ENCODE data around the gene JDP2. TPM values are rescaled to one million over a fixed set of nuclear protein-coding genes. Genes with fewer than 3 reads are reported as not detected.

Gene JDP2
- total and polyA plus RNA-seq, 2 donors (not counting 1 experiment from before 2014, with no cell fraction given), result 7.9 to 17.9 TPM

GRCh38 chr14:75422169-75422568, 5.7 kb upstream of the JDP2 start:
- intact Hi-C loops (cut with micrococcal nuclease), result loop anchor here (10.0 kb wide), 1 partner anchor 93 kb away; no protein-coding TSS in a partner anchor
- Histone ChIP-seq H3K27me3 (replicated peaks in 1 of 4; ENCODE audit: control extremely low read depth in 1 of 4, control insufficient read depth in 3 of 4, insufficient read depth in 4 of 4, low read length in 3 of 4) (no peaks in the 10 kb centered on the region), H3K79me2 (ENCODE audit: control insufficient read depth, insufficient read depth, low read length) (no peaks in the 10 kb centered on the region), H3K4me3 (ENCODE audit: control extremely low read depth in 1 of 5, extremely low read depth in 1 of 5, insufficient read depth in 1 of 5, low read depth in 2 of 5, low read length in 4 of 5) (no peak overlapping the region), H2AFZ (ENCODE audit: insufficient read depth, low read depth, low read length, poor library complexity, severe bottlenecking) (no peak overlapping the region), H3K9me3 (ENCODE audit: control extremely low read depth in 1 of 3, control insufficient read depth in 2 of 3, insufficient read depth in 1 of 3, low read length in 2 of 3) (peaks cover 0 to 4% (median 2%) of the 10 kb centered on the region in 3 donors), H3K9ac (ENCODE audit: low read length) (no peak overlapping the region), H3K4me1 (ENCODE audit: control insufficient read depth in 2 of 2, insufficient read depth in 2 of 2, low read length in 2 of 2) (peaks cover 28 to 31% of the 10 kb centered on the region in 2 donors), H3K36me3 (replicated peaks in 1 of 2; ENCODE audit: control extremely low read depth in 1 of 2, control insufficient read depth in 1 of 2, extremely low read depth in 1 of 2, insufficient read depth in 2 of 2, low read length in 1 of 2) (no peaks in the 10 kb centered on the region), H4K20me1 (ENCODE audit: control insufficient read depth, insufficient read depth, low read length, poor library complexity, severe bottlenecking) (no peaks in the 10 kb centered on the region), H3K4me2 (replicated peaks; ENCODE audit: low read depth, low read length, poor library complexity, severe bottlenecking) (no peak overlapping the region), H3K27ac (ENCODE audit: low read length in 2 of 2) (no peak overlapping the region)
- 78% methylated on average over 2 of the region's 8 CpGs for WGBS (ENCODE audit: insufficient coverage)
- H3K27me3 Mint-ChIP-seq, result no peaks in the 10 kb centered on the region
- no peak overlapping the region for H3K4me3 Mint-ChIP-seq
- no peak for DNase-seq
- H3K9me3 Mint-ChIP-seq (ENCODE audit: insufficient read depth), result no peaks in the 10 kb centered on the region
- no peak overlapping the region for H3K27ac Mint-ChIP-seq
- POLR2A ChIA-PET, result no interaction called here
- peaks cover 32% of the 10 kb centered on the region for H3K4me1 Mint-ChIP-seq
- TF ChIP-seq CTCF (IDR thresholded peaks at IDR 0.05) (no peak), EZH2 (IDR thresholded peaks at IDR 0.05; ENCODE audit: borderline replicate concordance, insufficient read depth, low read depth, low read length, poor library complexity, severe bottlenecking) (no peak)
- CTCF ChIA-PET, result interaction anchor here (1.2 kb wide), 1 partner anchor 66 kb away, joined by 4 read pairs; no protein-coding TSS in a partner anchor
- ATAC-seq (ENCODE audit: low read depth), result no peak

GRCh38 chr14:75424496-75424895, 3.3 kb upstream of the JDP2 start:
- Histone ChIP-seq H3K4me1 (ENCODE audit: control insufficient read depth in 2 of 2, insufficient read depth in 2 of 2, low read length in 2 of 2) (peaks cover 28 to 35% of the 10 kb centered on the region in 2 donors), H3K27me3 (replicated peaks in 1 of 4; ENCODE audit: control extremely low read depth in 1 of 4, control insufficient read depth in 3 of 4, insufficient read depth in 4 of 4, low read length in 3 of 4) (no peaks in the 10 kb centered on the region), H2AFZ (ENCODE audit: insufficient read depth, low read depth, low read length, poor library complexity, severe bottlenecking) (no peak overlapping the region), H3K27ac (ENCODE audit: low read length in 2 of 2) (no peak overlapping the region), H3K4me2 (replicated peaks; ENCODE audit: low read depth, low read length, poor library complexity, severe bottlenecking) (no peak overlapping the region), H3K4me3 (ENCODE audit: control extremely low read depth in 1 of 5, extremely low read depth in 1 of 5, insufficient read depth in 1 of 5, low read depth in 2 of 5, low read length in 4 of 5) (no peak overlapping the region), H4K20me1 (ENCODE audit: control insufficient read depth, insufficient read depth, low read length, poor library complexity, severe bottlenecking) (no peaks in the 10 kb centered on the region), H3K79me2 (ENCODE audit: control insufficient read depth, insufficient read depth, low read length) (no peaks in the 10 kb centered on the region), H3K36me3 (replicated peaks in 1 of 2; ENCODE audit: control extremely low read depth in 1 of 2, control insufficient read depth in 1 of 2, extremely low read depth in 1 of 2, insufficient read depth in 2 of 2, low read length in 1 of 2) (no peaks in the 10 kb centered on the region), H3K9me3 (ENCODE audit: control extremely low read depth in 1 of 3, control insufficient read depth in 2 of 3, insufficient read depth in 1 of 3, low read length in 2 of 3) (peaks cover 0 to 4% (median 2%) of the 10 kb centered on the region in 3 donors), H3K9ac (ENCODE audit: low read length) (no peak overlapping the region)
- Mint-ChIP-seq H3K4me3 (no peak overlapping the region), H3K9me3 (ENCODE audit: insufficient read depth) (no peaks in the 10 kb centered on the region), H3K27me3 (no peaks in the 10 kb centered on the region), H3K4me1 (peaks cover 32% of the 10 kb centered on the region), H3K27ac (peak overlapping the region; percentile 53)
- intact Hi-C loops (cut with micrococcal nuclease), result loop anchor here (10.0 kb wide), 1 partner anchor 90 kb away; no protein-coding TSS in a partner anchor
- DNase-seq, result no peak
- ChIA-PET CTCF (interaction anchor here (1.1 kb wide), 1 partner anchor 13 kb away, joined by 3 read pairs; no protein-coding TSS in a partner anchor), POLR2A (no interaction called here)
- TF ChIP-seq CTCF (IDR thresholded peaks at IDR 0.05) (no peak), EZH2 (IDR thresholded peaks at IDR 0.05; ENCODE audit: borderline replicate concordance, insufficient read depth, low read depth, low read length, poor library complexity, severe bottlenecking) (no peak)
- ATAC-seq (ENCODE audit: low read depth), result no peak
- no CpG with 5 or more reads among the region's 1 CpG for WGBS (ENCODE audit: insufficient coverage)

Data from B cell (primary cell).